Subcutaneous adipose tissue (tissue), 4 donors: Measurements from ENCODE around the gene TNFRSF13B. TPM values are rescaled to one million over a fixed set of nuclear protein-coding genes. Genes with fewer than 3 reads are reported as not detected.

Source experiments
- total RNA-seq, 4 donors: library from RNA; depleted of rRNA; stranded (reverse); fragments of >200 nt; gene quantifications; one replicate each; pipeline ENCODE4 v1.1.0, GENCODE V29; 2016
- TF ChIP-seq, protein P1 (sequence below): fragments of 450-650 bp; IDR thresholded peaks from one replicate; pipeline ENCODE4 v1.5.1; 2016; ENCODE audit warnings: low read depth, mild to moderate bottlenecking, control low read depth, antibody characterized with exemption, moderate library complexity

The TNFRSF13B gene
- not detected for total RNA-seq

- TF ChIP-seq, protein P1, sequence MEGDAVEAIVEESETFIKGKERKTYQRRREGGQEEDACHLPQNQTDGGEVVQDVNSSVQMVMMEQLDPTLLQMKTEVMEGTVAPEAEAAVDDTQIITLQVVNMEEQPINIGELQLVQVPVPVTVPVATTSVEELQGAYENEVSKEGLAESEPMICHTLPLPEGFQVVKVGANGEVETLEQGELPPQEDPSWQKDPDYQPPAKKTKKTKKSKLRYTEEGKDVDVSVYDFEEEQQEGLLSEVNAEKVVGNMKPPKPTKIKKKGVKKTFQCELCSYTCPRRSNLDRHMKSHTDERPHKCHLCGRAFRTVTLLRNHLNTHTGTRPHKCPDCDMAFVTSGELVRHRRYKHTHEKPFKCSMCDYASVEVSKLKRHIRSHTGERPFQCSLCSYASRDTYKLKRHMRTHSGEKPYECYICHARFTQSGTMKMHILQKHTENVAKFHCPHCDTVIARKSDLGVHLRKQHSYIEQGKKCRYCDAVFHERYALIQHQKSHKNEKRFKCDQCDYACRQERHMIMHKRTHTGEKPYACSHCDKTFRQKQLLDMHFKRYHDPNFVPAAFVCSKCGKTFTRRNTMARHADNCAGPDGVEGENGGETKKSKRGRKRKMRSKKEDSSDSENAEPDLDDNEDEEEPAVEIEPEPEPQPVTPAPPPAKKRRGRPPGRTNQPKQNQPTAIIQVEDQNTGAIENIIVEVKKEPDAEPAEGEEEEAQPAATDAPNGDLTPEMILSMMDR: no peak
These were observed at the start of gene TNFRSF13B for GRCh38 chr17:16971458-16972338. Gene TNFRSF13B, minus strand, starts transcription at chr17:16972118. Its CDS starts 43 bp downstream, at chr17:16972075.

- TF ChIP-seq, protein P1: no peak
These were observed 49.4 kb upstream of the TNFRSF13B start for GRCh38 chr17:17021194-17021863.

DNA sequence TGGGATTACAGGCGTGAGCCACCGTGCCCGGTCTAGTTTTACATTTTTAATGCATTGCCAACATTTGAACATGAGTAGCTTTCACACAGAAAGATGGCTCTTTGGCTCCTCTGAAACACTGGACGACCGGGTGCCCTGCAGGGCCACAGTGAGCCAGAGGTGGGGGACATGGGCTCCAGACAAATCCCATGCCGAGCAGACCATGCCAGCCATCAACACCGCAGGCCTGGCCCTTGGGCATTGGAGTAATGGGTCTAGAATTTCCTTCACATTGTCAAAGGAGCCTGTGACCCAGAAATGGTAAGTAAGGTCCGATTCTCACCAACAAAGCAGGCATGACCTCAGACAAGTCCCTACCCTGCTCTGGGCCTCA, 48.9 kb upstream of the TNFRSF13B start:
- TF ChIP-seq, protein P1: no peak

DNA sequence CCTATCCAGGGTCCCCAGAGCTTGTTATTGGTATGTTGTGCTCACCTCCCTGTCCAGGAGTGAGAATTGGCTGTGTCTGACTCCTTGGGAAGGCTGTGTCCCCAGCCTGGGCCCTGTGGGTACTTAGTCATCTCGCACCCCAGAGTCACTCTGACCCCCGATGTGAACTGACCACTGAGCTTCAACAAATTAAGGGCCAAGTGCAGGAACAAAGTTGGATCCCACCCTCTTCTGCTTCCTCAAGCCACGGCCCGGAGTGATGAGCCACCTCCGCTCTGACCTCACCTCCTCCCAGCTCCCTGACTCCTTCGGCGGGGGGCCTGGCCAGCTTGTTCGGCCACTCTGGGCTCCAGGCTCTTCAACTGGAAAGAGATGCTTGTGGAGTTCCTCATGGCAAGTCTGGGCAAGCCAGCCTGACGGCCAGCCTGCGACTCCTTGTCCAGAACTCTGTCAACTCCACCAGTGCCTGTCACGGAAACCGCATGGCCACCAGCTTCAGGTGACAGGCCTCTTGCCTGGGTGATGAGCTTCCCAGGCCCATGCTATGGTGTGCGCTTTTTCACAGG, 48.1 kb upstream of the TNFRSF13B start:
- TF ChIP-seq, protein P1: no peak

DNA sequence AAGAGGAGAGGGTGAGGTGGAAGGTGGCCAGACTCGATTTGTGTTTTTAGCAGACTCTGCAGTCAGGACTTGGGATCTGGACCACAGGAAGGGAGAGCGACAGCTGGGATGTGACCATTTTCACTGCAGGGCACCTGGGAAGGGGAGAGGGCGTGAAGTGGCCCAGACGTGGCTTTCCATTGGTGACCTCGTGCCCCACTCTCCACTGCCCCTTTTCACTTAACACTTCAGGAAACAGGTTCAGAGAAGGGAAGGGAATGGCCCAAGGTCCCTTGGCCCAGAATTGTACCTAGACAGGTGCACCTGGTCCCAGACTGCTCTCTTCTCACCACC, 47.5 kb upstream of the TNFRSF13B start:
- TF ChIP-seq, protein P1: no peak

GRCh38 chr17:17018612-17019429, 46.9 kb upstream of the TNFRSF13B start:
- TF ChIP-seq, protein P1: no peak
